Gastroesophageal sphincter (tissue), 4 donors: ENCODE data around the gene APOBEC3A. TPM values are rescaled to one million over a fixed set of nuclear protein-coding genes. Genes with fewer than 3 reads are reported as not detected.

Experiments
- ATAC-seq: fragments of 150-250 bp; one replicate; pipeline ENCODE4 v1.9.1; 2016; ENCODE audit warnings: mild to moderate bottlenecking, moderate library complexity
- H3K27ac ChIP-seq, 4 donors: fragments of 200-600 bp; sonication (generic) in 3 of 4; 1 replicate in 3 of 4; 2 replicates in 1 of 4; pipeline ENCODE4 v1.5.1; 2016 to 2019
- H3K27me3 ChIP-seq: fragments of 200-600 bp; sonication (generic); one replicate; pipeline ENCODE4 v1.5.1; 2019
- H3K36me3 ChIP-seq, 2 donors: fragments of 200-600 bp; sonication (generic); one replicate each; pipeline ENCODE4 v1.5.1; 2019; ENCODE audit warnings: control low read depth in 1 of 2
- H3K4me1 ChIP-seq, 3 donors: fragments of 200-600 bp; sonication (generic); 1 replicate in 2 of 3; 2 replicates in 1 of 3; pipeline ENCODE4 v1.5.1; 2016 to 2019; ENCODE audit warnings: control low read depth in 2 of 3
- H3K4me3 ChIP-seq, 2 donors: fragments of 200-600 bp; sonication (generic); one replicate each; pipeline ENCODE4 v1.5.1; 2019; ENCODE audit warnings: mild to moderate bottlenecking in 1 of 2, moderate library complexity in 1 of 2
- H3K9me3 ChIP-seq, 3 donors: fragments of 200-600 bp; sonication (generic); one replicate each; pipeline ENCODE4 v1.5.1; 2017 to 2019; ENCODE audit warnings: control low read depth in 2 of 3
- CTCF ChIP-seq, 4 experiments: fragments of 200-600 bp in 2 of 4; fragments of 450-650 bp in 2 of 4; sonication (generic) in 1 of 4; IDR thresholded peaks; one replicate each; pipeline ENCODE4 v1.5.1; 2017 to 2019; ENCODE audit warnings: antibody characterized with exemption in 4 of 4, mild to moderate bottlenecking in 2 of 4, moderate library complexity in 2 of 4
- EP300 ChIP-seq: sonication (generic); formaldehyde crosslinking; IDR thresholded peaks from one replicate; pipeline ENCODE4 v1.6.1; 2017; ENCODE audit warnings: antibody characterized with exemption, mild to moderate bottlenecking
- POLR2A ChIP-seq, 2 donors: fragments of 450-650 bp; IDR thresholded peaks; one replicate each; pipeline ENCODE4 v1.6.1; 2017; ENCODE audit warnings: antibody characterized with exemption in 2 of 2, mild to moderate bottlenecking in 2 of 2, moderate library complexity in 1 of 2
- POLR2AphosphoS5 ChIP-seq: sonication (generic); formaldehyde crosslinking; IDR thresholded peaks from one replicate; pipeline ENCODE4 v1.6.1; 2017; ENCODE audit warnings: antibody characterized with exemption
- WGBS, 2 donors: methylation state at CpG; one replicate each; pipeline ENCODE4 v1.1.5; 2018; ENCODE audit warnings: low coverage in 1 of 2; 5-methylcytosine and 5-hydroxymethylcytosine counted together
- total RNA-seq, 4 donors: library from RNA; depleted of rRNA; stranded (reverse); fragments of >200 nt; gene quantifications; one replicate each; pipeline ENCODE4 v1.1.0, GENCODE V29; 2016

The APOBEC3A gene
- total RNA-seq, 4 donors from 2014 or later = 0.35 to 4.4 TPM; not detected in 2

- Histone ChIP-seq H3K36me3 (no peaks in the 10 kb centered on the region), H3K27me3 (no peaks in the 10 kb centered on the region), H3K9me3 (no peaks in the 10 kb centered on the region), H3K27ac (no peak overlapping the region), H3K4me3 (no peak overlapping the region), H3K4me1 (peaks cover 0 to 6% (median 0%) of the 10 kb centered on the region in 3 donors)
- ATAC-seq = no peak
- TF ChIP-seq EP300 (no peak), POLR2A (IDR thresholded peaks at IDR 0.05) (no peak)
- WGBS, 2 donors = no CpG with 5 or more reads among the region's 4 CpGs
These were observed 20.4 kb upstream of the APOBEC3A start for GRCh38 chr22:38937036-38937435.

- WGBS, 2 donors = 86 to 89% methylated on average over 6 to 7 of the region's 12 CpGs
- ATAC-seq = no peak
- H3K27me3 ChIP-seq = no peaks in the 10 kb centered on the region
These were observed 19.9 kb upstream of the APOBEC3A start for GRCh38 chr22:38937541-38937940.

GRCh38 chr22:38938221-38938620 is 19.2 kb upstream of the APOBEC3A start:
- no peak for ATAC-seq
- Histone ChIP-seq H3K27me3 (peaks cover 6% of the 10 kb centered on the region), H3K36me3 (no peaks in the 10 kb centered on the region), H3K4me1 (peaks cover 0 to 6% (median 0%) of the 10 kb centered on the region in 3 donors), H3K4me3 (no peak overlapping the region), H3K9me3 (no peaks in the 10 kb centered on the region), H3K27ac (no peak overlapping the region)
- 80 to 93% methylated on average over 8 to 11 of the region's 11 CpGs for WGBS, 2 donors
- TF ChIP-seq POLR2A (IDR thresholded peaks at IDR 0.05) (no peak), CTCF (IDR thresholded peaks at IDR 0.05) (no peak), EP300 (no peak), POLR2AphosphoS5 (no peak)

More at GRCh38 chr22:38937541-38937940, 19.9 kb upstream of the APOBEC3A start:
- Histone ChIP-seq H3K9me3 (no peaks in the 10 kb centered on the region), H3K36me3 (no peaks in the 10 kb centered on the region), H3K27ac (no peak overlapping the region), H3K4me1 (peaks cover 0 to 6% (median 0%) of the 10 kb centered on the region in 3 donors), H3K4me3 (no peak overlapping the region)
- TF ChIP-seq POLR2AphosphoS5 = no peak

GRCh38 chr22:38938925-38939324 is 18.5 kb upstream of the APOBEC3A start:
- TF ChIP-seq CTCF (IDR thresholded peaks at IDR 0.05) = no peak
- no peak for TF ChIP-seq POLR2AphosphoS5
- no peak for TF ChIP-seq EP300
- no peak for TF ChIP-seq POLR2A (IDR thresholded peaks at IDR 0.05)
- no peak overlapping the region for H3K4me3 ChIP-seq
- H3K27ac ChIP-seq = no peak overlapping the region
- H3K27me3 ChIP-seq = peaks cover 11% of the 10 kb centered on the region
- 80 to 81% methylated on average over 5 to 7 of the region's 7 CpGs for WGBS, 2 donors
- H3K9me3 ChIP-seq = no peaks in the 10 kb centered on the region
- H3K4me1 ChIP-seq = peaks cover 0 to 6% (median 0%) of the 10 kb centered on the region in 3 donors
- ATAC-seq = no peak
- H3K36me3 ChIP-seq = no peaks in the 10 kb centered on the region

- no peaks in the 10 kb centered on the region for H3K9me3 ChIP-seq
- TF ChIP-seq EP300 (no peak), POLR2A (IDR thresholded peaks at IDR 0.05) (no peak), POLR2AphosphoS5 (no peak)
- WGBS, 2 donors = 82 to 88% methylated on average over 6 of the region's 6 CpGs
- peaks cover 26% of the 10 kb centered on the region for H3K27me3 ChIP-seq
- no peaks in the 10 kb centered on the region for H3K36me3 ChIP-seq
- no peak overlapping the region for H3K4me3 ChIP-seq
- no peak overlapping the region for H3K27ac ChIP-seq
- no peak for ATAC-seq
- H3K4me1 ChIP-seq = no peaks in the 10 kb centered on the region
These were observed 16.5 kb upstream of the APOBEC3A start for GRCh38 chr22:38940811-38941384.

- H3K4me1 ChIP-seq = no peaks in the 10 kb centered on the region
- no peaks in the 10 kb centered on the region for H3K9me3 ChIP-seq
- 58 to 80% methylated on average over 9 to 13 of the region's 13 CpGs for WGBS, 2 donors
- peaks cover 26% of the 10 kb centered on the region for H3K27me3 ChIP-seq
- ATAC-seq = no peak
- no peak overlapping the region for H3K4me3 ChIP-seq
- TF ChIP-seq EP300 (no peak), POLR2A (IDR thresholded peaks at IDR 0.05) (no peak), POLR2AphosphoS5 (no peak), CTCF (IDR thresholded peaks at IDR 0.05) (no peak)
- no peaks in the 10 kb centered on the region for H3K36me3 ChIP-seq
- no peak overlapping the region for H3K27ac ChIP-seq
These were observed 15.9 kb upstream of the APOBEC3A start for GRCh38 chr22:38941488-38941987.
